GM19193 (cell line): ENCODE measurements around the gene DNAJC7.

ENCODE experiments used
- POLR2A ChIP-seq: IDR thresholded peaks from 4 replicates; pipeline ENCODE4 v1.6.1; 2011; ENCODE audit not compliant: insufficient read depth, insufficient read length; ENCODE audit errors: extremely low read depth

DNAJC7 gene

DNA sequence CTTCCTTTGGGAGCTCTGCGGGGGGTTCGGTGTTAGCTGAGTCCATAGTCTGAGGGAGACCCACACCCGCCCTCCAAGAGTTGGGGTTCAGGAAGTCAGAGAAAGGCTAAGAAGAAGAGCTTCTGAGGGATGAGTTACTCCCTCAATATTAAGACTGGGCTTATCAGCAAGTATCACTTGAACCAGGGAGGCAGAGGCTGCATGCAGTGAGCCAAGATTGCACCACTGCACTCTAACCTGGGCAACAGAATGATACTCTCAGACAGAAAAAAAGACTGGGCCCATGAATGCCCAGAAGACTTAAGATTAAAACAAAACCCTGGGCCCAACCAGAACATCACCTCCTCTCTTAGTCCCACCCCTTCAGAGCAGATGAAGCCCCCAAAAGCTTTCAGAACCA is 8.7 kb upstream of the DNAJC7 start:
- no peak for TF ChIP-seq POLR2A

DNA sequence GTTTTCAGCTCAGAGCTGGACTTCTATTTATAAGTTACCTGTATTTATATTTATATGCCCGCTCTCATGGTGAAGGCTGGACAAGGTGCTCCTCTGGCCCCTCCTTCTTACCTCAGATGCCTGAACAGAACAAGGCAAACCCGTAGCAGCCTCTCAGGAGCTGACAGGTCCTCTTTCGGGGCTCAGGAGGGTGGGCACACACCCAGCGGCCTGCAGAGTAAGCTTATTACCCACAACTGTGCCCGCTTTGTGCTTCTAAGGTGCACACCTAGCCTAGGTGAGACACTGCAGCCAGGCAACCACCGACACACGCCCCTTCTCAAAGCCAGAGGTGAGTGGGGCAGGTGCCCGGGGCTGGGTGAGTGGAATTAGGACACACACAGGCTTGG is 7.9 kb upstream of the DNAJC7 start:
- TF ChIP-seq POLR2A, result no peak

DNA sequence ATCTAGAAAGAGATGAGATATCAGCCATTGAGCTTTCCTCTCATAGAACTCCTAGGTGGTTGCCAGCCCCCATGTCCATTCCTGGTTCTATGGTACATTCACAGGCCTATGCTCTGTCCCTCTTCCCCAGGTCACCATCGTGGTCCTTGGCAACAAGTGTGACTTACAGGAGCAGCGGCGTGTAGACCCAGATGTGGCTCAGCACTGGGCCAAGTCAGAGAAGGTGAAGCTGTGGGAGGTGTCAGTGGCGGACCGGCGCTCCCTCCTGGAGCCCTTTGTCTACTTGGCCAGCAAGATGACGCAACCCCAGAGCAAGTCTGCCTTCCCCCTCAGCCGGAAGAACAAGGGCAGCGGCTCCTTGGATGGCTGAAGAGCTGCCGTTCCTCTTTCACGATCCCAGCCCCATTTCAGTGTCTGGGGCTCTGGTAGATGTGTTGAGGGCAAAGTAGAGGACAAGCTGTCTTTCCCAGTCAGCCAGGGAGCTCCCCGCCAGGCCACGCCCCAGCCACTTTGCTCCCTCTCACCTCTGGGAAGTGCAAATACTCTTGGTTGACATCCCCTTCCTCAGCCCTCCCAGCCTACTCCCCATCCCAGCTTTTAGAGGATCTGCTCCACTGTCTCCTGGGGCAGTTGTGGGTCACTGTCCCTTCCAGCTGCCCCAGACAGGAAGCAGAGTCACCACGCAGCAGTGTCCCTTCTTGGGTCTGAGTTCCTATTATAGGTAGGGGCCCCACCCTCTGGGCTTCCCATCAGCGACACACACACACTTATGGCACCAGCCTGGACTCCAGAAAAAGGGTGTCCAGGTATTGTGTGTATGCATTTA is 6.5 kb upstream of the DNAJC7 start:
- no peak for TF ChIP-seq POLR2A

DNA sequence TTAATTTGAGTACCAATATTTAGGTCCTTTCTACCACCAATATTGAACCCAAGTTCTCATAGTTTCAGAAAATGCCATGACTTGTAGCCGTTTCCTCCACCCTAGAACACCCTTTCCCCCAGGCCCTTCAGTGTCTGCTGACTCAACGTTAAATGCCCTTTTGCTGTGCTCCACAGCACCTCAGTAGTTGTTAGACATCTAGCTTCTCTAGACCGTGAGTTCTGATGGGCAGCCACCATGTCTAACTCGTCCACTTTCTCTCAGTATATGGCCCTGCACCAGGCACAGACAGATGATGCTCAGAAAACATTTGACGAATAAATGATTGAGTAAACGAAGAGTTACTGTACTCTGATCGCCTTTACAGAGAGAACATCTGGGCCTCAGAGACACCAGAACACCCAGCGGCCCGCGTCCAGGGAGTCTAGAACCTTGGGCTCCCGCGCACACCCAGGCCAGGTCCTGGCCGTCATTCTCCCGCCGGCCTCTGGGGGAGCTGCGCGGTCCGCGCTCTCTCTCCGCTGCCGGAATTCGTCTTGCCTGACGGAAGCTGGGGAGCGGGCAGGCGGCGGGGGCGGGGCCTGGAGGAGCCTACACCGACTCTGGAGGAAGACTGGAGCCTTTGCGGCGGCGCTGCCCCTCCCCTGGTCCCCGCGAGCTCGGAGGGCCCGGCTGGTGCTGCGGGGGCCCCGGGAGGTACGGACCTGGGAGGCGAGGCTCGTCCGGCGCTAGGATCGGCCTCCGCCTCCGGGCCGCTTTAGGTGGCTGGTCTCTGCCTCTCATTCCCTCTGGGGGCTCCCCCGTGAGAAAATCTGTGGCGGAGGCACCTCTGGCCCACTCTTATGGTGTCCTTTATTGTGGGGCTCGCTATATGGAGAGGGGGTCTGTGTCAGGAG is 2.5 kb upstream of the DNAJC7 start, which contains the start of gene NKIRAS2:
TSS of gene NKIRAS2 (plus strand) at position 582 of the 896 bp plus-strand sequence. CDS start 1,488 bp downstream, outside the sequence.
- peak; percentile 83 for TF ChIP-seq POLR2A

DNA sequence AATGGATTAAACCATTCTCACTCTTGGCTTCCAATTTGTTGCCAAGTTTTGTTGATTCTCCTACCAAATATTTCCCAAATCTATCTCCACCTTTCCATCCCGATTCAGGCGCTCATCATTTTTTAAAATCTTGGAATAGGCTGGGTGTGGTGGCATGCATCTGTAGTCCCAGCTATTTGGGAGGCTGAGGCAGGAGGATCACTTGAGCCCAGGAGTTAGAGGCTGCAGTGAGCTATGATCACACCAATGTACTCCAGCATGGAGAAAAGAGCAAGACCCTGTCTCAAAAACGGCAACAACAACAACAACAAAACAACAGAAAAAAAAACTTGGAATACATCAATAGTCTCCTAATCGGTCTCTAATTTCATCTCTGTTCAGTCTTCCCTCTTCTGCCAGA is 1.7 kb upstream of the DNAJC7 start:
- no peak for TF ChIP-seq POLR2A

DNA sequence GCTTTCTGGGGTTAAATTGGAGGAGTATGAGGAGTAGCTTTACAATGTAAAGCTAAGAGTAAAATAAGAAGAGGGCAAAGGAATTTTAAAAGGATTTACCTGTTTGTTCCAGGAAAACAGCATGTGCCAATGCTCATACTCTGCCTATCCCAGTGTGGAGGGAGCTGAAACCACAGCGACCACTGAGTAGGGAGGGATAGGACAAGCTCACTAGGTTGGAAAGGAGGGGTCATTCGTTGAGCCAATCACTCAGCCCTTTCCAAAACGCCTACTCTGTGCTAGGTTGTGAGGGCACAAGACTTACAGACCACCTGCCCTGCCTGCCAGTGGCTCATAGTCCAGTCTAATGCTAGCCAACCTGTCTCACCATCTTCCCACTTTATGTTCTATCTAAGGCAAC is 1.1 kb upstream of the DNAJC7 start:
- no peak for TF ChIP-seq POLR2A

DNA sequence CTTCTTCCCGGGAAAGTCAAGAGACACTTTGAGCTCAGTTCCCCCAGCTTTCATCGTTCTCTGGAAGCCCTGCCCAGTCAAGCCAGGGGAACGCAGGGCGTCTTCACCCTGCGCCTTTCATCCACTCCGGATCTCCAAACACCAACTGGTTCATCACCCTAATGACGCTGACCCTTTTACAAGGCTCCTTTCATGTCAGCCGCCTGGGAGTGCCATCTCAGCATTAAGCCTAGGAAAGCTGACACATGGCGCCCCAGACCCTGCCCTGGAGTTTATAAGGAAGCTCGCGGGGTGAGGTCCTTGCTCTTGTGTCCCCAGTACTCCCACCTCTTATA is 594 bp upstream of the DNAJC7 start:
- TF ChIP-seq POLR2A, result no peak

DNA sequence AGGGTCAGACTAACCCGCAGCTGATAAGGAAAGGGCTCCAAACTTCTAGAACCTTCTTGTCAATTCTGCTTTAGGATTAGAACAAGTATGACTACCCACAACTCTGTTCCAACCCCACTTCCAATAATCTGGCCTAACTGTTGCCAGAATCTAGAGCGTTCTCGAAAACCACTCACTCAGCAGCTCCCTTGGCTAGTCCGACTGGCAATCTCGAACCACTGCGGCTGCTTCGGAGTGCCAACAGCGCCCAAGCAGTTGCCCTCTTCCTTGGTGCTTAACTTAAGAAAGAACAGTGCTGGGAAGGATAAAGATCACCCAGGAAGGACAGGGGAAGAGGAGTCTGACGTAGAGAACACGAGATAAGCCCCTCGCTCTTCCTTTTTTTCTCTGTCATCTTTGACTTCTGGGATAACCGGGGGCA is 818 bp downstream of the DNAJC7 start:
- TF ChIP-seq POLR2A, result no peak

DNA sequence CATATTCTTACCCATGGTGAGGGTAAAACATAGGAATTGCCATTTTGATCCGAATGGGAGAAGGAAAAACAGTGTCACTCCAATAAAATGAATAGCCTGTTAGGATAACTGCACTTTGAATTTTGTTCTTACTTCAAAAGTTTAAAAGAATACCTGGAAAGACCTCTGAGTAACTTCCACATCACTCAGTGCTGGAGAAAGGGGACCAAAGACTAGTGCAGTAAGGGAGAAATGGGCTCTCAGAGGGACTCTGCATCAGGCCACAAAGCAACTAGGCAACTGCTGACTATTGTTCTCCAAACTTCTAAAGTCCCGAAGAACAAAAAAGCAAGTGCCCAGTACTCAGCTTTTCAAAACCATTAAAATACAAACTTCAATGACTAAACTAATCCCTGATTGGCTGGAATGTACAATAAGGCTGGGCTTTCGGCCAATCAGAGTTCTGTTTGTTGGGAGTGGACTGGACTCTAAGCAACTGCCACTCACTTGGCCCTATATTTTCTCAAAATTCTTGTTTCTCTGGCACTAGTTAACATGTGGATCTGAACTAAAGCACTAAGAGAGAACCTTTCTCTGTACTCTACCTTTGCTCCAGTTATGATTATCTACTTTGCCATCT is 6.2 kb downstream of the DNAJC7 start:
- TF ChIP-seq POLR2A, result no peak

DNA sequence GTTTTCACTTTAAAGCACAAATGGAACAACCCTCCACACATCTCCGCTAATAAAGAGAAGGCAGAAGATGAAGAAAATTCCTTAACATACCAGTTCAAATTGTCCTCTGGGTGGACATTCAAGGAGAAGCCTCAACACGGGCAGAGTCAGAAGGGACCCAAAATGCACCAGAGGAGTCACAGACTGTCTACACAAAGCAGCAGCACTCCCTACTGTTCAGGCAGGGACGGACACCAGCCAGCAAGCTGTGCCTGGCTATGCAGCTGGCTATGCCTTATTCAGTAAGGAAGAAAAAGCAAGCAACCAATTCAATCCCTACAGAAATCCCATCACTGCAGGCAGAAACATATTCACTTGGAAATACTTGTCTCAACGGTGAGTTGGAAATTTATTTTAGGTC is 8.1 kb downstream of the DNAJC7 start:
- TF ChIP-seq POLR2A, result no peak

DNA sequence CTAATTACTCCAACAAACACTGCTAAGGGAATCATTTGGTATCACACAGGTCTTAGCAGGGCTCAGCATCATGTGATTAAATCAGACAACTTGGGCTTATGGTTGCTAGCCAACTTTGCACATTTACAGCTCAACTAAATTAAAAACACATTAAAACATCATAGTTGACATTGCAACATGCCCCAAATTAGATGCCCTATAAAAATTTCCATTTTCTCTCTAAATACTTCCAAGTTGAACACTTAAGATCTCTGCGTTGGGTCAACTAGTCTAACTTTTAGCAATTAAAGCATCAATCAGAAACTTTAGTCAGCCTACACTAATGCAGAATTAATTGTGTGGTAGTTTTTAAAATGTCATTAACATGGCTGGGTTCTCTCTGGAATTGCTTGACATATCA is 12.1 kb downstream of the DNAJC7 start:
- no peak for TF ChIP-seq POLR2A

DNA sequence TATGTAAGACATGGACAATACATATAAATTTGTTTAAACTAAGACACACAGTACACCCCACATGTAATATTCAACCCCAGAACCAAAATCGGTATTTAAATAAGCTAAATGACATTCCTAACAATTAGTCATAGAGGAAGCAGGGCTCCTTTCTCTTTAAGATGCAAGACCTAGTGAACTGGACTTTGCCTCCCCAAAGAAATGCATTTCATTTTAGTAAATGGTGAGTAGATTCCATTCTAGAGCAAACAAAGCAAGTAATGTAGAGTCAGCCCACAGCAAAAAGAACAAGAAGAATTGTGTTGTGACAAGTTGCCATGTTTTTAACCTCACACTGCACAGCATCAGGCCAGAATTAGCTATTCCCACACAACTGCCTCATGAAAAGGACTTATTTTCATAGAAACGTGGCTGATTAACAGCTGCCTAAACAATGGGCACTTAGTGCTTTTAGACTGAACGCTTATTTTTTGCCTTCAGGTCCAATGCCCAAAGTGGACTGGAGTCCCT is 14.4 kb downstream of the DNAJC7 start:
- TF ChIP-seq POLR2A, result no peak

DNA sequence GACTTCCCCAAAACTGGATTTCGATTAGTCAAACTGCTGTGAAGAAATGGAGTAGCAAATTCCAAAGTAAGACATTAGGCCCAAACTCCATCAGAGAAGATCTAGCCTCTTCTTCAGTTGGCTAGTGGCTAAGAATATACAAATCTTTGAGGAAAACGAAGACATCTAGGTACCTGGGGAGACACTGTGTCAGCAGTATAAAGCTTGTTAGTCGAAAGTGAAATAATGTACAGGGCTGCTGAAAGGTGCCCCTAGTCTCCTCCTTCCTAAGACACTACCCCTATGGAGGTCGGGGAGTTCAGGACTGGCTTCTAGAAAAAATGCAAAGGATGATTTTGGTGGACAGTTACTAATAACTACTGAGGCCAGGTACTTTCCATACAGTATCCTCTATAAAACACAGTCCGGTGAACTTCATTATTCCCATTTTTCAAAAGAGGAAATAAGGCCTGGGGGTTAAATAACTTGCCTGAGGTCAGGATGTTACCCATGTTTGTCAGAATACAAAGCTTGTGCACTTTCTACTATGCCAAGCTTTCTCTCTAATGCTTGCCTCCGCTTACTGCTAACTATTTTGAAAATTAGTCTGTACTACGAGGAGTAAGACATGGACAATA is 15.0 kb downstream of the DNAJC7 start:
- TF ChIP-seq POLR2A, result no peak

DNA sequence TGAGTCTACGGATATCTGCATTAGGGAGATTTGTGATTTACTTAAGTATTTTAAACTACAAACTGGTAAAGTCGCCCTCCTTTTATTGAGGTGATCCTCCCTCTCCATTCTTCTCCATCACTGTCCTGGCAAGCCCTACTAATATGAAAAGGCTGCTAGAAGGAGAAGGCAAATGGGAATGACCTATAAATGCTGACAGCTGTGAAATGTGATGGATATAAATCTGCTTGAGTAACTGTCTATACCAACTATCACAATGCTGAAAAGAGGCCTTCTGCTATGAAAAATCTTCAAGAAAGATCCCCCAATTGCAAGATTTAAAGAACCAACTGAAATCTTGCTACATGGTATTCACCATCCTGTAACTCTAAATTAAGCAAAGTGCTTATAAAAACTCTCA is 15.5 kb downstream of the DNAJC7 start:
- no peak for TF ChIP-seq POLR2A
